ENCODE measurements around the gene ABHD16A. TPM values are rescaled to one million over a fixed set of nuclear protein-coding genes. Genes with fewer than 3 reads are reported as not detected.

ABHD16A gene
- total and polyA plus RNA-seq, 2 of the 13 experiments (the other 11 are each of a cell fraction or from before 2014, with no cell fraction given) = 43.5 to 45.4 TPM

DNA sequence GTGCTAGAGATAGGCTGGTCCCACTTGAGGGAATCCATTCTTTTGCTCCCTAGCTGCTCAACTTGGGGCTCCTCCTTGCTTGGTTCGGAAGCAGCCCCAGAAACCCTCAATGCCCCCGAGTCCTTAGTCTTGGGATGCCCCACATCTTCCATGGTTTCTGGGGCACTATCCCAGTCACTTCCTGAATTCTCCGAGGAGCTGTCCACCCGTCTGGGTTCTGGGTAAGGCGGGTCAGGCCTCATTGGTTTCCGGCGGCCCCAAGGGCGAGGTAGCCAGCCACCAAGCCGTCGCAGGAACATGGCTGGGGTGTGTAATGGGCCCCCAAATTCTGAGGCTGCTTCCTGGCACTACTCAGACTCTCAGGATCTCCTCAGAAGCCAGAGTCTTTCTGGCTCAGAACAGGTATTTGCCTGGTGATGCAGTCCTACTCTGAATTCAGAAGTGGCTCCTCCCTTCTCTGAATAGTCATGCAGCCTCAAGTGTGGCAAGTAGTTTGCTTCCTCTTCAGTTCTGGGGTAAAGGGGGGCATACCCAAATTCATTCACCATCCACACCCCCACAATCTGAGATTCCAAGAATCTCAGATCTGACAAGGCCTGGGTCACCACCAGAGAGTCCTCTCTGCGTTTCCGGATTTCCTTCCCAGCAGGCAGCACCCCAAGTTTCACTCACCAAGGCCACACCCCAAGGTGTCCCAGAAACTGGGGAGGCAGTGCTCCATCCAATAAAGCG is 43.3 kb downstream of the ABHD16A start (continued):
- TF ChIP-seq EEA1 (CRISPR knock-in tag; IDR thresholded peaks at IDR 0.05; ENCODE audit: borderline replicate concordance) = no peak
- peak in 1 of 2 experiments; percentile 90; a peak in 2 of 4 replicates for TF ChIP-seq REST (IDR thresholded peaks at IDR 0.05; ENCODE audit: borderline replicate concordance in 1 of 2, low read depth in 1 of 2, low read length in 2 of 2)
- no peak for TF ChIP-seq RBFOX2 (IDR thresholded peaks at IDR 0.05; ENCODE audit: low read depth, low read length)
- no peak for TF ChIP-seq KDM5B (CRISPR knock-in tag; IDR thresholded peaks at IDR 0.05; ENCODE audit: borderline replicate concordance)
- TF ChIP-seq ZNF773 (CRISPR knock-in tag; IDR thresholded peaks at IDR 0.05; ENCODE audit: borderline replicate concordance) = no peak
- no peak for TF ChIP-seq MAFF (IDR thresholded peaks at IDR 0.05; ENCODE audit: low read depth, low read length)
- TF ChIP-seq ZNF124 (CRISPR knock-in tag; IDR thresholded peaks at IDR 0.05) = no peak
- no peak for TF ChIP-seq ZNF256 (CRISPR knock-in tag; conservative IDR thresholded peaks at IDR 0.05)
- TF ChIP-seq GATAD2A (CRISPR knock-in tag; IDR thresholded peaks at IDR 0.05) = no peak
- TF ChIP-seq SRSF4 (IDR thresholded peaks at IDR 0.05; ENCODE audit: low read depth, low read length, poor library complexity, severe bottlenecking) = no peak
- no peak for TF ChIP-seq KDM2A (CRISPR knock-in tag; IDR thresholded peaks at IDR 0.05; ENCODE audit: borderline replicate concordance, low read depth)
- no peak for TF ChIP-seq FLYWCH1 (CRISPR knock-in tag; IDR thresholded peaks at IDR 0.05)
- TF ChIP-seq NFIB (CRISPR knock-in tag; IDR thresholded peaks at IDR 0.05; ENCODE audit: borderline replicate concordance) = no peak
- no peak for TF ChIP-seq KLF13 (CRISPR knock-in tag; IDR thresholded peaks at IDR 0.05)
- no peak for TF ChIP-seq TBL1XR1 (IDR thresholded peaks at IDR 0.05; ENCODE audit: borderline replicate concordance, low read length, partially characterized antibody)
- no peak for TF ChIP-seq HNF1A (IDR thresholded peaks at IDR 0.05; ENCODE audit: low read depth)
- TF ChIP-seq HNF1A (CRISPR knock-in tag; IDR thresholded peaks at IDR 0.05; ENCODE audit: borderline replicate concordance) = 0 out of 2 replicates have a peak, but pooled peaks have one; percentile 32
- TF ChIP-seq NFATC3 (CRISPR knock-in tag; IDR thresholded peaks at IDR 0.05) = no peak
- TF ChIP-seq U2AF1 (optimal IDR thresholded peaks at IDR 0.05; ENCODE audit: low read depth, low read length) = no peak
- TF ChIP-seq DR1 (CRISPR knock-in tag; IDR thresholded peaks at IDR 0.05) = no peak
- TF ChIP-seq, protein P1, sequence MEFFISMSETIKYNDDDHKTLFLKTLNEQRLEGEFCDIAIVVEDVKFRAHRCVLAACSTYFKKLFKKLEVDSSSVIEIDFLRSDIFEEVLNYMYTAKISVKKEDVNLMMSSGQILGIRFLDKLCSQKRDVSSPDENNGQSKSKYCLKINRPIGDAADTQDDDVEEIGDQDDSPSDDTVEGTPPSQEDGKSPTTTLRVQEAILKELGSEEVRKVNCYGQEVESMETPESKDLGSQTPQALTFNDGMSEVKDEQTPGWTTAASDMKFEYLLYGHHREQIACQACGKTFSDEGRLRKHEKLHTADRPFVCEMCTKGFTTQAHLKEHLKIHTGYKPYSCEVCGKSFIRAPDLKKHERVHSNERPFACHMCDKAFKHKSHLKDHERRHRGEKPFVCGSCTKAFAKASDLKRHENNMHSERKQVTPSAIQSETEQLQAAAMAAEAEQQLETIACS (CRISPR knock-in tag; IDR thresholded peaks at IDR 0.05) = no peak
- no peak for TF ChIP-seq GATAD1 (CRISPR knock-in tag; IDR thresholded peaks at IDR 0.05)
